Naive thymus-derived CD4-positive, alpha-beta T cell (primary cell): ENCODE data around the gene UBE3A. TPM values are rescaled to one million over a fixed set of nuclear protein-coding genes. Genes with fewer than 3 reads are reported as not detected.

ENCODE experiments used
- ATAC-seq: fragments of 150-1000 bp; cut with Tn5 transposase; 2 replicates; pipeline ENCODE4 v1.10.0; 2021; ENCODE audit warnings: mild to moderate bottlenecking, moderate library complexity
- CTCF ChIA-PET: fragments of 350-600 bp; sonication (Branson Sonifier 250); formaldehyde crosslinking; loops from one replicate; lab custom pipeline; 2021; ENCODE audit warnings: antibody characterized with exemption; lab: Charles Lee
- POLR2A ChIA-PET: fragments of 350-600 bp; sonication (Branson Sonifier 250); formaldehyde crosslinking; loops from one replicate; lab custom pipeline; 2021; ENCODE audit warnings: antibody characterized with exemption, inconsistent platforms; lab: Charles Lee
- DNase-seq, 9 donors: peaks; one replicate each; pipeline versions ENCODE4 v3.0.0 to v3.0.0-alpha.2; 2020 to 2022; ENCODE audit warnings: mixed read lengths in 1 of 9
- H3K27ac ChIP-seq: one replicate; pipeline ENCODE4 v1.7.0; 2013; ENCODE audit warnings: mild to moderate bottlenecking, low read depth, low read length, moderate library complexity
- H3K27me3 ChIP-seq, 2 donors: one replicate each; pipeline ENCODE4 v1.7.0; 2013; ENCODE audit warnings: low read length in 2 of 2, mild to moderate bottlenecking in 2 of 2, moderate library complexity in 2 of 2; ENCODE audit not compliant: control insufficient read depth in 2 of 2, insufficient read depth in 2 of 2
- H3K36me3 ChIP-seq, 3 experiments: 1 replicate in 2 of 3; 2 replicates in 1 of 3; pipeline ENCODE4 v1.7.0; 2013; ENCODE audit warnings: low read length in 3 of 3, mild to moderate bottlenecking in 3 of 3, moderate library complexity in 1 of 3; ENCODE audit not compliant: insufficient read depth in 3 of 3, control insufficient read depth in 2 of 3
- H3K4me1 ChIP-seq, 2 donors: one replicate each; pipeline ENCODE4 v1.7.0; 2013; ENCODE audit warnings: low read length in 2 of 2, mild to moderate bottlenecking in 2 of 2, moderate library complexity in 1 of 2; ENCODE audit not compliant: control insufficient read depth in 2 of 2, insufficient read depth in 2 of 2
- H3K4me3 ChIP-seq: 2 replicates; pipeline ENCODE4 v1.7.0; 2013; ENCODE audit warnings: mild to moderate bottlenecking, low read length
- H3K9me3 ChIP-seq, 3 experiments: 1 replicate in 2 of 3; 2 replicates in 1 of 3; pipeline ENCODE4 v1.7.0; 2013; ENCODE audit warnings: low read length in 3 of 3; ENCODE audit not compliant: control insufficient read depth in 2 of 3
- H3K27ac Mint-ChIP-seq, 9 donors: one replicate each; pipeline ENCODE4 v1.8.0; 2020 to 2022; ENCODE audit warnings: mixed read lengths in 9 of 9, mild to moderate bottlenecking in 8 of 9, moderate library complexity in 5 of 9, inconsistent platforms in 2 of 9
- H3K27me3 Mint-ChIP-seq, 5 donors: one replicate each; pipeline ENCODE4 v1.8.0; 2021 to 2022; ENCODE audit warnings: mixed read lengths in 5 of 5, mild to moderate bottlenecking in 1 of 5
- H3K36me3 Mint-ChIP-seq, 5 donors: one replicate each; pipeline ENCODE4 v1.8.0; 2020 to 2022; ENCODE audit warnings: mixed read lengths in 5 of 5, mild to moderate bottlenecking in 3 of 5, inconsistent platforms in 1 of 5
- H3K4me1 Mint-ChIP-seq, 7 donors: one replicate each; pipeline ENCODE4 v1.8.0; 2020 to 2022; ENCODE audit warnings: mixed read lengths in 7 of 7, mild to moderate bottlenecking in 3 of 7, inconsistent platforms in 1 of 7
- H3K4me3 Mint-ChIP-seq, 10 donors: one replicate each; pipeline ENCODE4 v1.8.0; 2020 to 2022; ENCODE audit warnings: mild to moderate bottlenecking in 10 of 10, mixed read lengths in 10 of 10, moderate library complexity in 6 of 10, inconsistent platforms in 2 of 10
- H3K9me3 Mint-ChIP-seq, 11 donors: one replicate each; pipeline ENCODE4 v1.8.0; 2020 to 2022; ENCODE audit warnings: mixed read lengths in 11 of 11, mild to moderate bottlenecking in 4 of 11, inconsistent platforms in 1 of 11, moderate library complexity in 1 of 11
- intact Hi-C, 2 donors: fragments of 100-400 bp; cut with micrococcal nuclease; formaldehyde crosslinking; loops; one replicate each; pipeline ENCODE4 v1.15.1; 2023
- polyA plus RNA-seq, 2 donors: library from polyadenylated mRNA; unstranded; fragments of 300-500 nt; fragmentation: Illumina TruSeq; gene quantifications; one replicate each; pipeline ENCODE4 v1.2.3, GENCODE V29; 2021
- total RNA-seq, 6 experiments: library from RNA in 5 of 6; stranded (reverse) in 5 of 6; gene quantifications; 1 replicate in 5 of 6; 2 replicates in 1 of 6; pipeline ENCODE4 v1.2.3 and lab custom pipeline; 2021 to 2026

UBE3A gene
- total RNA-seq (100 to 1,000 TPM in 4 of 5 experiments, 10 to 100 TPM in 1; 87.0 to 143 (median 127) TPM), polyA plus RNA-seq (100 to 1,000 TPM in 1 of 2 donors, 10 to 100 TPM in 1; 92.0 to 107 TPM), total RNA-seq (lab: John Stamatoyannopoulos, UW) (111 reads per million, percentile 86 among the genes with 10 or more reads in this experiment)

GRCh38 chr15:25438601-25439368 is at the start of gene UBE3A:
Gene UBE3A, minus strand, starts transcription at chr15:25439024. Its CDS starts 29,917 bp downstream, at chr15:25409107.
- intact Hi-C loops, result loop anchor here (1.0 to 5.0 kb wide), 6 partner anchors 111 to 1874 kb away; partner anchors contain the start of gene MKRN3 (in 1 of the 2)
- POLR2A ChIA-PET, result interaction anchor here (1.3 kb wide), 1 partner anchor 11 kb away, joined by 3 read pairs; no protein-coding TSS in a partner anchor
- Histone ChIP-seq H3K4me1 (peaks cover 23 to 28% of the 10 kb centered on the region in 2 donors), H3K27me3 (no peaks in the 10 kb centered on the region), H3K4me3 (peak within 1 kb of the TSS; percentile 80), H3K9me3 (no peaks in the 10 kb centered on the region), H3K27ac (peak within 1 kb of the TSS; percentile 93), H3K36me3 (peaks cover 0 to 8% (median 0%) of the 10 kb centered on the region in 3 experiments)
- DNase-seq (peak; percentile 76 to 94 (median 88)), ATAC-seq (peak; percentile 96)
- Mint-ChIP-seq H3K36me3 (peaks cover 0 to 13% (median 5%) of the 10 kb centered on the region in 5 donors), H3K4me1 (peaks cover 17 to 42% (median 36%) of the 10 kb centered on the region in 7 donors), H3K4me3 (peak within 1 kb of the TSS; percentile 88 to 96 (median 92)), H3K27ac (peak within 1 kb of the TSS; percentile 79 to 97 (median 93)), H3K9me3 (peaks cover 0 to 2% (median 0%) of the 10 kb centered on the region in 11 donors), H3K27me3 (no peaks in the 10 kb centered on the region)
- CTCF ChIA-PET, result no interaction called here

- no peak overlapping the region for H3K4me3 Mint-ChIP-seq
- intact Hi-C loops, result no loop called here
- Histone ChIP-seq H3K9me3 (no peaks in the 10 kb centered on the region), H3K4me1 (no peaks in the 10 kb centered on the region), H3K36me3 (no peaks in the 10 kb centered on the region), H3K27me3 (peaks cover 0 to 4% of the 10 kb centered on the region in 2 donors), H3K27ac (no peak overlapping the region), H3K4me3 (no peak overlapping the region)
- ATAC-seq, result no peak
- H3K27me3 Mint-ChIP-seq, result peaks cover 0 to 35% (median 12%) of the 10 kb centered on the region in 5 donors
- no peak overlapping the region for H3K27ac Mint-ChIP-seq
- peaks cover 0 to 37% (median 16%) of the 10 kb centered on the region in 11 donors for H3K9me3 Mint-ChIP-seq
- ChIA-PET CTCF (no interaction called here), POLR2A (no interaction called here)
- peaks cover 0 to 6% (median 0%) of the 10 kb centered on the region in 5 donors for H3K36me3 Mint-ChIP-seq
- DNase-seq, result no peak
- no peaks in the 10 kb centered on the region for H3K4me1 Mint-ChIP-seq
Measured at GRCh38 chr15:25487226-25487884, 48.5 kb upstream of the UBE3A start.

DNA sequence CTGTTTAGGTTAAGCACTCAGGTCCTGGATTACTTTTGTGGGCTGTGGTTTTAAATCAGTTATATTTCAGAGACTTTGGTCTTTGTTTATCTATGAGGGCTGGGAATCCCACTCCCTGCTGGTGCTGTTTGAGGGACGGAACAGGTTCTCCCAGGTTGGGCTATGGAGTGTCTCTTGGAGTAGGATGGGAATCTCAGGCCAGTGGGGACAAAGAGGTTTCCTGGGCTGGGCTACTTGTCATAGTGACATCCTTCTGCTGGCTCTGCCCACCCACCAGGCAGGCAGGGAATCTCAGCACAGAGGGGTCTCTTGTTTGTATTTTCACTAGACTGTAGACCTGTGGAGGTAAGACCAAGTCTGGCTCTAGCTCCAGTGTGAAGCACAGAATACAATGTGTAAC is 47.2 kb upstream of the UBE3A start:
- POLR2A ChIA-PET, result no interaction called here
- CTCF ChIA-PET, result no interaction called here
- H3K36me3 Mint-ChIP-seq, result peaks cover 0 to 6% (median 0%) of the 10 kb centered on the region in 5 donors
- peaks cover 0 to 2% (median 0%) of the 10 kb centered on the region in 7 donors for H3K4me1 Mint-ChIP-seq
- Histone ChIP-seq H3K9me3 (no peaks in the 10 kb centered on the region), H3K27ac (no peak overlapping the region), H3K4me1 (no peaks in the 10 kb centered on the region), H3K27me3 (peaks cover 0 to 4% of the 10 kb centered on the region in 2 donors), H3K4me3 (no peak overlapping the region), H3K36me3 (no peaks in the 10 kb centered on the region)
- peaks cover 0 to 27% (median 12%) of the 10 kb centered on the region in 11 donors for H3K9me3 Mint-ChIP-seq
- no peak overlapping the region for H3K4me3 Mint-ChIP-seq
- ATAC-seq (no peak), DNase-seq (no peak)
- H3K27ac Mint-ChIP-seq, result no peak overlapping the region
- H3K27me3 Mint-ChIP-seq, result peaks cover 0 to 36% (median 15%) of the 10 kb centered on the region in 5 donors
- intact Hi-C loops, result no loop called here

- H3K9me3 Mint-ChIP-seq, result peaks cover 0 to 7% (median 0%) of the 10 kb centered on the region in 11 donors
- Histone ChIP-seq H3K36me3 (no peaks in the 10 kb centered on the region), H3K4me3 (no peak overlapping the region), H3K27me3 (no peaks in the 10 kb centered on the region), H3K4me1 (no peaks in the 10 kb centered on the region), H3K9me3 (no peaks in the 10 kb centered on the region), H3K27ac (no peak overlapping the region)
- peaks cover 0 to 29% (median 10%) of the 10 kb centered on the region in 5 donors for H3K27me3 Mint-ChIP-seq
- CTCF ChIA-PET, result no interaction called here
- H3K36me3 Mint-ChIP-seq, result peaks cover 0 to 6% (median 0%) of the 10 kb centered on the region in 5 donors
- no peak overlapping the region for H3K27ac Mint-ChIP-seq
- H3K4me1 Mint-ChIP-seq, result peaks cover 0 to 6% (median 0%) of the 10 kb centered on the region in 7 donors
- POLR2A ChIA-PET, result no interaction called here
- intact Hi-C loops, result no loop called here
- H3K4me3 Mint-ChIP-seq, result no peak overlapping the region
- no peak for DNase-seq
- ATAC-seq, result no peak
Measured at GRCh38 chr15:25481208-25481859, 42.5 kb upstream of the UBE3A start.

- peaks cover 0 to 6% (median 0%) of the 10 kb centered on the region in 7 donors for H3K4me1 Mint-ChIP-seq
- no peak overlapping the region for H3K4me3 ChIP-seq
- H3K36me3 ChIP-seq, result no peaks in the 10 kb centered on the region
- H3K36me3 Mint-ChIP-seq, result peaks cover 0 to 5% (median 0%) of the 10 kb centered on the region in 5 donors
- CTCF ChIA-PET, result no interaction called here
- no peak overlapping the region for H3K4me3 Mint-ChIP-seq
- POLR2A ChIA-PET, result no interaction called here
- no peaks in the 10 kb centered on the region for H3K4me1 ChIP-seq
- H3K27ac Mint-ChIP-seq, result no peak overlapping the region
- intact Hi-C loops, result no loop called here
- no peaks in the 10 kb centered on the region for H3K27me3 ChIP-seq
- peaks cover 0 to 2% (median 0%) of the 10 kb centered on the region in 11 donors for H3K9me3 Mint-ChIP-seq
- H3K9me3 ChIP-seq, result no peaks in the 10 kb centered on the region
- ATAC-seq, result no peak
- H3K27me3 Mint-ChIP-seq, result peaks cover 0 to 18% (median 7%) of the 10 kb centered on the region in 5 donors
- DNase-seq, result no peak
- H3K27ac ChIP-seq, result no peak overlapping the region
Measured at GRCh38 chr15:25478313-25478712, 39.5 kb upstream of the UBE3A start.

GRCh38 chr15:25477816-25478215 is 39.0 kb upstream of the UBE3A start:
- H3K9me3 Mint-ChIP-seq, result peaks cover 0 to 5% (median 1%) of the 10 kb centered on the region in 11 donors
- H3K4me3 Mint-ChIP-seq, result no peak overlapping the region
- no peaks in the 10 kb centered on the region for H3K27me3 ChIP-seq

More at GRCh38 chr15:25477816-25478215, 39.0 kb upstream of the UBE3A start:
- intact Hi-C loops, result no loop called here
- H3K4me1 ChIP-seq, result no peaks in the 10 kb centered on the region
- Mint-ChIP-seq H3K27ac (no peak overlapping the region), H3K27me3 (peaks cover 0 to 18% (median 7%) of the 10 kb centered on the region in 5 donors), H3K36me3 (peaks cover 0 to 5% (median 0%) of the 10 kb centered on the region in 5 donors), H3K4me1 (peaks cover 0 to 6% (median 0%) of the 10 kb centered on the region in 7 donors)
- ATAC-seq (no peak), DNase-seq (no peak)
- H3K4me3 ChIP-seq, result no peak overlapping the region
- H3K27ac ChIP-seq, result no peak overlapping the region
- no peaks in the 10 kb centered on the region for H3K9me3 ChIP-seq
- POLR2A ChIA-PET, result no interaction called here
- H3K36me3 ChIP-seq, result no peaks in the 10 kb centered on the region
- CTCF ChIA-PET, result no interaction called here
